Heart left ventricle (tissue), 16 donors: ENCODE measurements around the gene SPG11. TPM values are rescaled to one million over a fixed set of nuclear protein-coding genes. Genes with fewer than 3 reads are reported as not detected.
A peak's percentile ranks its signal among the peaks of the same experiment; 100 is the strongest.

Experiments
- ATAC-seq, 4 donors: fragments of 200-7000 bp; cut with Tn5 transposase; one replicate each; pipeline ENCODE4 v1.9.1; 2020 to 2022; ENCODE audit warnings: moderate library complexity in 4 of 4, mild to moderate bottlenecking in 3 of 4, moderate number of reproducible peaks in 1 of 4
- DNase-seq, 5 donors: peaks; one replicate each; pipeline ENCODE4 v3.0.0-alpha.2; 2020
- H3K27ac ChIP-seq, 12 donors: fragments of 200-600 bp; sonication (generic) in 4 of 12; one replicate each; pipeline versions ENCODE4 v1.5.0 to v1.8.0; 2016 to 2022; ENCODE audit warnings: mild to moderate bottlenecking in 2 of 12
- H3K27me3 ChIP-seq, 9 donors: fragments of 200-600 bp; sonication (generic) in 2 of 9; one replicate each; pipeline versions ENCODE4 v1.5.1 to v1.8.0; 2016 to 2022; ENCODE audit warnings: mild to moderate bottlenecking in 3 of 9
- H3K36me3 ChIP-seq, 9 donors: fragments of 200-600 bp; sonication (generic) in 2 of 9; one replicate each; pipeline versions ENCODE4 v1.5.0 to v1.8.0; 2018 to 2022; ENCODE audit warnings: mild to moderate bottlenecking in 2 of 9
- H3K4me1 ChIP-seq, 12 donors: fragments of 200-600 bp; sonication (generic) in 4 of 12; one replicate each; pipeline versions ENCODE4 v1.5.0 to v1.8.0; 2016 to 2022; ENCODE audit warnings: mild to moderate bottlenecking in 3 of 12
- H3K4me3 ChIP-seq, 12 donors: fragments of 200-600 bp; sonication (generic) in 4 of 12; one replicate each; pipeline versions ENCODE4 v1.5.0 to v1.8.0; 2017 to 2022; ENCODE audit warnings: mild to moderate bottlenecking in 9 of 12, moderate library complexity in 4 of 12
- H3K9me3 ChIP-seq, 12 donors: fragments of 200-600 bp; sonication (generic) in 4 of 12; one replicate each; pipeline versions ENCODE4 v1.5.0 to v1.8.0; 2016 to 2022; ENCODE audit warnings: mild to moderate bottlenecking in 1 of 12
- CTCF ChIP-seq, 12 donors: fragments of 200-600 bp; sonication (generic) in 4 of 12; IDR thresholded peaks; one replicate each; pipeline versions ENCODE4 v1.5.0 to v1.8.0; 2018 to 2022; ENCODE audit warnings: antibody characterized with exemption in 12 of 12, mild to moderate bottlenecking in 5 of 12
- POLR2A ChIP-seq, 2 donors: fragments of 450-650 bp; IDR thresholded peaks; one replicate each; pipeline ENCODE4 v1.6.1; 2017; ENCODE audit warnings: antibody characterized with exemption in 2 of 2, mild to moderate bottlenecking in 2 of 2, moderate library complexity in 2 of 2
- WGBS, 4 donors: extraction: QIAGEN DNeasy Blood & Tissue Kit in 2 of 4; methylation state at CpG; one replicate each; pipeline versions ENCODE4 v1.1.5 to v1.1.7; 2013 to 2018; 5-methylcytosine and 5-hydroxymethylcytosine counted together
- intact Hi-C, 10 donors: fragments of 100-400 bp; cut with DNase I; formaldehyde crosslinking; loops; one replicate each; pipeline versions ENCODE4 v1.11.1 to v1.14.2; 2022
- polyA plus RNA-seq, 2 donors: library from polyadenylated mRNA; stranded (reverse); fragments of 200-250 nt; gene quantifications; one replicate each; pipeline ENCODE4 v1.2.3, GENCODE V29; 2013
- total RNA-seq, 9 donors: library from RNA; depleted of rRNA in 2 of 9; stranded (reverse); fragments of >200 nt in 2 of 9; fragmentation: NEBNext Ultra II Directional in 3 of 9; extraction: Animal tissue kit (Norgen Biotek cat#: 25700) in 3 of 9; gene quantifications; one replicate each; pipeline versions ENCODE4 v1.1.0 to v1.2.4, GENCODE V29; 2016 to 2023
- donor health status: ischemic (EF 13 %, LVEDD 7.1; RV severe dilation, severe dysfunction).
- donor health status: healthy with polysubstance abuse.
- donor health status: DM: no; HTN: yes; CAD: no.
- donor health status: DM: no; HTN: no; CAD: no.
- donor health status: ischemic (EF 25% LVEDD 6.9; RV normal size, moderate dysfunction).
- donor health status: ischemic (EF 25% LVEDD 5.7; RV mildly dilated, moderate dysfunction).
- donor health status: healthy.
- donor health status: DM: yes; HTN: yes; CAD: no.
- donor health status: ischemic (EF 35%, LVEDD 5.7; RV mildly dilated, moderate dysfunction).
- donor health status: nonischemic (EF 11% LVEDD 7.7; RV severe dilation, severe dysfunction).
- donor health status: DM: yes; HTN: yes; CAD: no.
- donor health status: PGD.
- donor health status: ischemic (EF 29% LVEDD 5.4; RV normal size, mild dysfunction).
- donor health status: nonischemic (EF 23%, LVEDD 6.1; RV moderate dilation, normal function).

Gene SPG11
- total and polyA plus RNA-seq, 11 donors, result 17.5 to 69.4 (median 47.5) TPM

DNA sequence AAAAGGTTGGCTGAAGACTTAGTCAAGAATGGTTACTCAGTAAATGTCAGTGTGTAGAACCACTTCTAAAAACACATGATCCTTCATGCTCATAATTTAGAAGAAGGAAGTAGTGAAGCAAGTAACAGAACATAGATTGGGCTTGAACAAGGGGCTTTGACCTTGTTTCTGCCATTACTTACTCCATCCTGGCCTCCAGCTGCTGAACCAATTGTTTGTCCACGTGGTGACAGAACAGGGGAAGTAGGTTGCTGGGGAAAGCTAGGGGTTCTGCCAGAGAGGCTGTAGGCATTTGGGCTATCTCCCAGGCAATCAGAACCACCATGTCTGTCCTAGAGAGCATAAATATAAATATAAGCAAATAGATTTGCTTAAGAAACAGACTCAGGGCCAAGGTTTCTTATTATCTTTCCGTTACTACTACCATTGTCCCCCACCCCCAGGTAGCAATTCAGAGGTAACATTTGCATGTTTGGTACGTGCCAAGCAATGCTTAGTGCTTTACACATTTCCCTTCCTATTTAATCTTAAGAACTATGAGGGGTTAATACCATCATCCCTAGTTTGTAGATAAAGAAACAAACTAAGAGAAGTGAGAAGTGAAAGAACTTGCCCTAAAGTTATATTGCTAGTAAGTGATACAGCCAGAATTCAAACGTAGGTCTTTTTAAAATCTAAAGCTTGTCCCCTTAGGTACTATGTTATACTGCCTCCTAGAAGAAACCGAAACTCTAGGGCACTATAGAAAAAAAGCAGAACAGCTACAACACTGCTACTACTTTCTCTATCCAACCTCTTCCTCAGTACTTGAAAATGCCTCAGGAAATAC lies 3.0 kb upstream of the SPG11 start:
- Histone ChIP-seq H3K4me1 (peaks cover 0 to 49% (median 13%) of the 10 kb centered on the region in 12 donors), H3K36me3 (no peaks in the 10 kb centered on the region), H3K27ac (peak overlapping the region in 2 of 12 donors; percentile 30 to 99), H3K4me3 (peak overlapping the region in 1 of 12 donors; percentile 15), H3K9me3 (no peaks in the 10 kb centered on the region), H3K27me3 (no peaks in the 10 kb centered on the region)
- no peak for DNase-seq
- TF ChIP-seq POLR2A (IDR thresholded peaks at IDR 0.05) (no peak), CTCF (IDR thresholded peaks at IDR 0.05) (no peak)
- ATAC-seq, result no peak
- 56 to 67% (median 62%) methylated on average over 5 of the region's 5 CpGs for WGBS, 4 donors
- intact Hi-C loops, result loop anchor here in 3 of 10 donors (5.0 kb wide), 1 partner anchor 41 kb away; no protein-coding TSS in a partner anchor

GRCh38 chr15:44662478-44663409 lies 718 bp downstream of the SPG11 start:
- Histone ChIP-seq H3K4me1 (peaks cover 0 to 49% (median 15%) of the 10 kb centered on the region in 12 donors), H3K4me3 (peak overlapping the region; percentile 69 to 99 (median 93)), H3K9me3 (no peaks in the 10 kb centered on the region), H3K36me3 (peaks cover 0 to 31% (median 25%) of the 10 kb centered on the region in 9 donors), H3K27ac (peak overlapping the region; percentile 91 to 99 (median 97)), H3K27me3 (no peaks in the 10 kb centered on the region)
- ATAC-seq, result peak; percentile 36 to 77 (median 71)
- peak; percentile 62 to 84 (median 68) for DNase-seq
- no peak for TF ChIP-seq CTCF (IDR thresholded peaks at IDR 0.05)
- no peak for TF ChIP-seq POLR2A (IDR thresholded peaks at IDR 0.05)
- intact Hi-C loops, result loop anchor here in 9 of 10 donors (1.0 to 5.0 kb wide), 7 partner anchors 48 to 76 kb away; partner anchors contain the start of genes B2M (in 5 of the 9), PATL2 (in 5 of the 9) and TRIM69 (in 4 of the 9)
- 10 to 18% (median 10%) methylated on average over 19 to 34 of the region's 34 CpGs for WGBS, 4 donors

- intact Hi-C loops, result loop anchor here in 2 of 10 donors (5.0 kb wide), 1 partner anchor 76 kb away; the partner anchor contains the start of gene TRIM69 (in 2 of the 2)
- H3K4me3 ChIP-seq, result peak overlapping the region in 3 of 12 donors; percentile 69 to 96 (median 84)
- H3K27ac ChIP-seq, result peak overlapping the region in 2 of 12 donors; percentile 98 to 99
- H3K9me3 ChIP-seq, result no peaks in the 10 kb centered on the region
- TF ChIP-seq CTCF (IDR thresholded peaks at IDR 0.05) (no peak), POLR2A (IDR thresholded peaks at IDR 0.05) (no peak)
- no peaks in the 10 kb centered on the region for H3K27me3 ChIP-seq
- H3K4me1 ChIP-seq, result peaks cover 0 to 39% (median 20%) of the 10 kb centered on the region in 12 donors
- H3K36me3 ChIP-seq, result peaks cover 0 to 43% (median 34%) of the 10 kb centered on the region in 9 donors
- no peak for ATAC-seq
- no peak for DNase-seq
Observed at GRCh38 chr15:44661576-44661975, 1.9 kb downstream of the SPG11 start.
